Common myeloid progenitor, CD34-positive (primary cell): ENCODE results near the gene ATP6V1E1.
A peak's percentile ranks its signal among the peaks of the same experiment; 100 is the strongest.
"Not testable (repeated sequence)": the region's sequence is repeated elsewhere in the genome, so short reads cannot be mapped to it uniquely, and the experiment has no call there.

ENCODE experiments used
- CTCF ChIA-PET: fragments of 350-600 bp; sonication (Branson Sonifier 250); formaldehyde crosslinking; loops from one replicate; lab custom pipeline; 2021; ENCODE audit warnings: antibody characterized with exemption; lab: Charles Lee
- POLR2A ChIA-PET: fragments of 350-600 bp; sonication (Branson Sonifier 250); formaldehyde crosslinking; loops from one replicate; lab custom pipeline; 2021; ENCODE audit warnings: antibody characterized with exemption; lab: Charles Lee
- DNase-seq, 3 donors: peaks; one replicate each; pipeline versions ENCODE4 v3.0.0 to v3.0.0-alpha.2; 2013
- H3K27ac ChIP-seq, 2 experiments: 1 replicate in 1 of 2; 2 replicates in 1 of 2; pipeline ENCODE4 v1.7.0; 2013; ENCODE audit warnings: inconsistent platforms in 2 of 2, low read length in 2 of 2, mild to moderate bottlenecking in 2 of 2, low read depth in 1 of 2, moderate library complexity in 1 of 2; ENCODE audit not compliant: severe bottlenecking in 2 of 2, insufficient read depth in 1 of 2, poor library complexity in 1 of 2
- H3K27me3 ChIP-seq, 5 experiments: replicated peaks in 2 of 5; 1 replicate in 3 of 5; 2 replicates in 2 of 5; pipeline versions ENCODE4 v1.6.1 to v1.7.0; 2013; ENCODE audit warnings: low read length in 4 of 5, mild to moderate bottlenecking in 2 of 5, moderate library complexity in 2 of 5, inconsistent platforms in 1 of 5; ENCODE audit not compliant: insufficient read depth in 5 of 5, control insufficient read depth in 4 of 5
- H3K36me3 ChIP-seq, 4 experiments: 1 replicate in 2 of 4; 2 replicates in 2 of 4; pipeline versions ENCODE4 v1.6.1 to v1.7.0; 2013; ENCODE audit warnings: low read length in 3 of 4, control low read depth in 1 of 4, mild to moderate bottlenecking in 1 of 4; ENCODE audit not compliant: control insufficient read depth in 4 of 4, insufficient read depth in 4 of 4
- H3K4me1 ChIP-seq, 4 experiments: 1 replicate in 3 of 4; 2 replicates in 1 of 4; pipeline versions ENCODE4 v1.6.1 to v1.7.1; 2013; ENCODE audit warnings: low read length in 3 of 4, mild to moderate bottlenecking in 3 of 4, control low read depth in 1 of 4, inconsistent platforms in 1 of 4, moderate library complexity in 1 of 4; ENCODE audit not compliant: control insufficient read depth in 4 of 4, insufficient read depth in 4 of 4; ENCODE audit errors: control extremely low read depth in 1 of 4
- H3K4me3 ChIP-seq, 7 experiments: 1 replicate in 4 of 7; 2 replicates in 3 of 7; pipeline versions ENCODE4 v1.5.1 to v1.7.0; 2013; ENCODE audit warnings: mild to moderate bottlenecking in 7 of 7, low read length in 6 of 7, moderate library complexity in 6 of 7, inconsistent platforms in 2 of 7, low read depth in 2 of 7, control low read depth in 1 of 7; ENCODE audit not compliant: insufficient read depth in 4 of 7, control insufficient read depth in 1 of 7; ENCODE audit errors: extremely low read depth in 1 of 7
- H3K9me3 ChIP-seq, 5 experiments: 1 replicate in 4 of 5; 2 replicates in 1 of 5; pipeline versions ENCODE4 v1.6.1 to v1.7.1; 2013; ENCODE audit warnings: low read length in 4 of 5, mild to moderate bottlenecking in 2 of 5, inconsistent platforms in 1 of 5, low read depth in 1 of 5, moderate library complexity in 1 of 5; ENCODE audit not compliant: control insufficient read depth in 4 of 5, insufficient read depth in 2 of 5; ENCODE audit errors: control extremely low read depth in 1 of 5
- WGBS: methylation state at CpG from one replicate; pipeline ENCODE4 v1.1.5; 2013; ENCODE audit not compliant: insufficient coverage; 5-methylcytosine and 5-hydroxymethylcytosine counted together

ATP6V1E1 gene

DNA sequence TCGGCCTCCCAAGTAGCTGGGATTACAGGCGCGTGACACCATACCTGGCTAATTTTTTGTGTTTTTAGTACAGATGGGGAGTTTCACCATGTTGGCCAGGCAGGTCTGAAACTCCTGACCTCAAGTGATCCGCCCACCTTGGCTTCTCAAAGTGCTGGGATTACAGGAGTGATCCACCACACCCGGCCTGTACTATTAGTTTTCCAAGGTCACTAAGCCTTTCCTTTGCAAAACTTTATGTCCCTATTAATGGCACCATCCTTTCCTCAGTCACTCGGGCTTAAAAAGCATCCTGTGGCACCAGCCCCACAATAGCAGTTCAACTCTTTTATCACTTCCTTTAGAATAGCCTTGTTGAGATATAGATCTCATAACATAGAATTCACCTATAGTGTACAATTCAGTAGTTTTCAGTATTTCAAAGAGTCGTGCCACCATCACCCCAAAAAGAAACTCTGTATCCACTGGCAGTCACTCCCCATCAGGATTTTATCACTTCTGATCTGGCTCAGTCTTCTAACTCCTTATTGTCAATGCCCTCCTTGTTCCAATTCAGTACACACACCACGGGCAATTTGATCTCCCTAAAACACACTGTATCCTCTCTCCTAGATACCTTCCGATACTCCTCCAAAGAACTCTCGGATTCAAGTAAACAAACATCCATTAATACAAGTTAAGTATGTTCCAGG lies 9.1 kb upstream of the ATP6V1E1 start:
- Histone ChIP-seq H3K4me1 (peaks cover 6 to 25% (median 18%) of the 10 kb centered on the region in 4 experiments), H3K36me3 (peaks cover 0 to 5% (median 0%) of the 10 kb centered on the region in 4 experiments), H3K9me3 (no peaks in the 10 kb centered on the region), H3K27ac (peak overlapping the region; percentile 99 to 100), H3K27me3 (no peaks in the 10 kb centered on the region), H3K4me3 (peak overlapping the region; percentile 61 to 99 (median 97))
- CTCF ChIA-PET: interaction anchor here (0.6 kb wide), 1 partner anchor 87 kb away, joined by 3 read pairs; no protein-coding TSS in a partner anchor
- WGBS: 72% methylated on average over 7 of the region's 10 CpGs
- DNase-seq: no peak
- POLR2A ChIA-PET: interaction anchor here (2.2 kb wide), 1 partner anchor 144 kb away, joined by 5 read pairs; no protein-coding TSS in a partner anchor

DNA sequence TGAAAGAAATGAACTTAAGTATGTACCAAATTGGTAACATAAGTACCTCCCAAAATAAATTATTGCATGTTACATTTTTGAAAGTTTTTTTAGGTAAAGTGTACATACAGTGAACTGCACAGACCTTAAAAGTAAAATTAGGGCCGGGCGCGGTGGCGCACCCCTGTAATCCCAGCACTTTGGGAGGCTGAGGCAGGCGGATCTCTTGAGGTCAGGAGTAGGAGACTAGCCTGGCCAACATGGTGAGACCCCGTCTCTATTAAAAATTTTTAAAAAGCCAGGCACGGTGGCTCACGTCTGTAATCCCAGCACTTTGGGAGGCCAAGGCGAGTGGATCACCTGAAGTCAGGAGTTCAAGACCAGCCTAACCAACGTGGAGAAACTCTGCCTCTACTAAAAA lies 8.3 kb upstream of the ATP6V1E1 start:
- WGBS: 91% methylated on average over 5 of the region's 10 CpGs
- peaks cover 6 to 25% (median 18%) of the 10 kb centered on the region in 4 experiments for H3K4me1 ChIP-seq
- H3K9me3 ChIP-seq, DNase-seq, H3K4me3 ChIP-seq, H3K27ac ChIP-seq, H3K27me3 ChIP-seq, H3K36me3 ChIP-seq, POLR2A ChIA-PET: not testable (repeated sequence)
- CTCF ChIA-PET: interaction anchor here (0.6 kb wide), 1 partner anchor 34 kb away, joined by 3 read pairs; no protein-coding TSS in a partner anchor

GRCh38 chr22:17634696-17635095 lies 6.1 kb upstream of the ATP6V1E1 start:
- Histone ChIP-seq H3K36me3 (no peaks in the 10 kb centered on the region), H3K4me3 (no peak overlapping the region), H3K9me3 (no peaks in the 10 kb centered on the region), H3K27me3 (no peaks in the 10 kb centered on the region), H3K4me1 (peaks cover 6 to 18% (median 15%) of the 10 kb centered on the region in 4 experiments), H3K27ac (no peak overlapping the region)
- CTCF ChIA-PET: no interaction called here
- 80% methylated on average over 2 of the region's 3 CpGs for WGBS
- POLR2A ChIA-PET: no interaction called here
- no peak for DNase-seq

GRCh38 chr22:17633998-17634323 lies 5.4 kb upstream of the ATP6V1E1 start:
- H3K9me3 ChIP-seq: no peaks in the 10 kb centered on the region
- 80% methylated on average over 1 of the region's 3 CpGs for WGBS
- H3K4me3 ChIP-seq: no peak overlapping the region
- ChIA-PET POLR2A (interaction anchor here (0.6 kb wide), 1 partner anchor 121 kb away, joined by 6 read pairs; no protein-coding TSS in a partner anchor), CTCF (no interaction called here)
- H3K27me3 ChIP-seq: no peaks in the 10 kb centered on the region
- peak overlapping the region in 1 of 2 experiments; percentile 73 for H3K27ac ChIP-seq
- H3K4me1 ChIP-seq: peaks cover 5 to 17% (median 15%) of the 10 kb centered on the region in 4 experiments
- no peaks in the 10 kb centered on the region for H3K36me3 ChIP-seq
- DNase-seq: no peak

DNA sequence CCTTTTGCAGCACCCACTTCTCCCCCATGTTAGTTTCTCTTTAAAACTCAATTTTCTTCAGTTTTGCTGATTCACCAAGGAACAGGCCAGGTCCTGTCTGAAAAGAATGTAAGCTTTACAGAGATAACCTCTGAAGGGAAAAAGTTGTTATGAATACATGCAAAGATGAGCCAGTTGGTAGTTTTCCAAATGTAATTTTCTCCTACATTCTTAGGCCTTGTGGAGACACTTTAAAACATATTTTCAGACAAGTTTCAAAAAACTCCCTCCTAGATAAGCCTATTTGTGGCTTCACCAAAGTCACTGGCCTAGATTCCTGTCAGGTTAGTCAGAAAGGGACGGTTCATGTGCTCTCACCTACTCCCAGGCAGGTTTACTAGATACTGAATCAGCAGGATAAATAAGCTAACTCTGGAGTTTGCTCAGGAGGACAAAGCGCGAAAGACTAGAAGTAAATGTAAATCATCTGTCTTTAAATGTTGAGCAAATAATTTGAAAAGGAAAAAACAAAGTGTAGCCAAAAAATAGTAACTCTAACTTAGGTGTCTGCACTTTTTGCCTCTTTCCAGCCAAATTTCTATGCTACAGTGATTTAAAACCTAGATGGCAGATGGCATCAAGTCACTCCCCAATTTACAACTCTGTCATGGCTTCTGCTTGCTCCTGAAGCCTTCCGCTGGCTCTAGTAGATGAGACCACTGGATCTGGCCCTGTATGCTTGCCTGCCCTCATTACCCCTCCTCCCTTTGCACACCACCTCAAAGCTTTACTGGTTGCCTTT lies 4.9 kb upstream of the ATP6V1E1 start:
- H3K4me1 ChIP-seq: peaks cover 6 to 17% (median 16%) of the 10 kb centered on the region in 4 experiments
- no peaks in the 10 kb centered on the region for H3K36me3 ChIP-seq
- WGBS: 90% methylated on average over 2 of the region's 4 CpGs
- ChIA-PET CTCF (no interaction called here), POLR2A (interaction anchor here (0.6 kb wide), 1 partner anchor 122 kb away, joined by 6 read pairs; no protein-coding TSS in a partner anchor)
- H3K4me3 ChIP-seq: no peak overlapping the region
- H3K9me3 ChIP-seq: no peaks in the 10 kb centered on the region
- H3K27ac ChIP-seq: peak overlapping the region in 1 of 2 experiments; percentile 73
- no peaks in the 10 kb centered on the region for H3K27me3 ChIP-seq
- no peak for DNase-seq

DNA sequence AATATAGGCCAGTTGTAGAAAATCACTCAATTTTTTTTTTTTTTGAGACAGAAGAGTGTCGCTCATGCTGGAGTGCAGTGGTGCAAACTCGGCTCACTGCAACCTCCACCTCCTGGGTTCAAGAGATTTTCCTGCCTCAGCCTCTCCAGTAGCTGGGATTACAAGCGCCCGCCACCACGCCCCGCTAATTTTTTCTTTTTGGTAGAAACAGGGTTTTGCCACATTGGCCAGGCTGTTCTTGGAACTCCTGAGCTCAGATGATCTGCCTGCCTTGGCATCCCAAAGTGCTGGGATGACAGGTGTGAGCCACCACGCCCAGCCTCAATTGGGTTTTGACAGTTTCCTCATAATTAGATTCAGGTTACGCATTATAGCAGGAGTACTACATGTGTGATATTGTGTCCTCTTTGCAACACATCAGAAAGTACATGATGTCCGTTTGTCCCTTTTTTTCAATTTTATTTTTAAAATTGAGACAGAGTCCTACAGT lies 2.6 kb upstream of the ATP6V1E1 start:
- CTCF ChIA-PET: no interaction called here
- WGBS: 100% methylated on average over 8 of the region's 9 CpGs

More for the DNA sequence above, 2.6 kb upstream of the ATP6V1E1 start:
- H3K27ac ChIP-seq: no peak overlapping the region
- no peak overlapping the region for H3K4me3 ChIP-seq
- H3K9me3 ChIP-seq: no peaks in the 10 kb centered on the region
- H3K27me3 ChIP-seq: no peaks in the 10 kb centered on the region
- POLR2A ChIA-PET: no interaction called here
- peaks cover 0 to 3% (median 0%) of the 10 kb centered on the region in 4 experiments for H3K36me3 ChIP-seq
- peaks cover 11 to 18% (median 15%) of the 10 kb centered on the region in 4 experiments for H3K4me1 ChIP-seq
- no peak for DNase-seq
